ENCODE measurements around the gene KIRREL1.

Gene KIRREL1

GRCh38 chr1:157993147-157993917 is at the start of gene KIRREL1:
Gene KIRREL1 (plus strand): TSS chr1:157993645. CDS start chr1:157993677, 32 bp downstream.
- DNase-seq = no peak

- DNase-seq = no peak
These were observed 48.7 kb upstream of the KIRREL1 start for GRCh38 chr1:157944663-157945280.

- DNase-seq = no peak
These were observed 45.0 kb upstream of the KIRREL1 start for GRCh38 chr1:157948312-157949073.

- DNase-seq = no peak
These were observed 44.4 kb upstream of the KIRREL1 start for GRCh38 chr1:157949074-157949354.

DNA sequence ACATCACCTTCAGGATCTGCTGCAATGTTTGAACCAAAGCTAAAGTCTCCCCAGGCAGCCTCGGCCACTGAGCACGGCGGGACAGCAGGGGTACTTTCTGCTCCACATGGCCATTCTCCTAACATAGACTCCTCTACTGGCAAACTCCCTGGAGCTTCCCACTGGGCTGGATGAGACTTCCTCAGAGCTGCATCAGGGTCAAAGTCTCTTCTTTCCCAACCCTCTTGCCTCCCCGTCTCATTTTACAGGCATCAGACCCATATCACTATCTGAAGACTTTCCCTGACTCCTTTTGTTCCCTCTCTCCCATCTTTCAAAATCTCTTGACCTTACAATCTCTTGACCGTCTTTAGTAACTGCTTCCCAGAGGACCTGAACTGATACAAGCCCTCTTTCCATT is 42.2 kb upstream of the KIRREL1 start:
- no peak for DNase-seq

DNA sequence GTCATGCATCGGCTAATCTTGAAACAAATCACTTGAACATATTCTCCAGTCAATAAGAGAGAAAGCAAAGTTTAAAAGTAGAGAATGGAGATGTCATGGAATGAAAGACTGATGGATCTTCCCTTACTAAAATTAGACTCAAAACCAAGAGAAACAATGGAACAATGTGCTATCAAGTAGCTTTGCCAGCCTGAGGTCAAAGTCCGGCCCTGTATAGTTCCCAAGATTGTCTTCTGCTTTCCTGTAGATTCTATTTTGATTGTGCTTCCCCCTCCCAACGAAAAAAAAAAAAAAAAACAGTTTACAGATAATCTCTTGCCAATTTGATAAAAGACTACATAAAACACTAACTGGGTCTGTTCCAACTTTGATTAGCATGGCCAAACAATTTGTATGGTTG is 40.8 kb upstream of the KIRREL1 start:
- DNase-seq = no peak

DNA sequence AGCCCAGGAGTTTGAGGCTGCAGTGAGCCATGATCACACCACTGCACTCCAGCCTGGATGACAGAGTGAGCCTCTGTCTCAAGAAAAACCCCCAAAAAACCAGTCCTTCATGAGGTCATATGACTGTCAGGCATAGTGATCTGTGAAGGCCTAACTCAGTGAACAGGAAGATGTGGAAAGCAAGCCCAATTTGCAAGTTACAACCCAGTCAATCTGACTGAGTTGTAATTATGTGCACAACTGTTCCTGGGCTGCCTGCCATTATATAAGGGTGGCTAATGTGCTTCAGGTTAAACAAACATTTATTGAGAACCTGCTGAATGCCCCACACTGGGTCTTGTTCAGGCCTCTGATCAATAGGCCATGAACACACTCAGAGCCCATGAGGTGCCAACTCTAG is 38.2 kb upstream of the KIRREL1 start:
- DNase-seq = no peak

GRCh38 chr1:157955857-157956256 is 37.6 kb upstream of the KIRREL1 start:
- no peak for DNase-seq

DNA sequence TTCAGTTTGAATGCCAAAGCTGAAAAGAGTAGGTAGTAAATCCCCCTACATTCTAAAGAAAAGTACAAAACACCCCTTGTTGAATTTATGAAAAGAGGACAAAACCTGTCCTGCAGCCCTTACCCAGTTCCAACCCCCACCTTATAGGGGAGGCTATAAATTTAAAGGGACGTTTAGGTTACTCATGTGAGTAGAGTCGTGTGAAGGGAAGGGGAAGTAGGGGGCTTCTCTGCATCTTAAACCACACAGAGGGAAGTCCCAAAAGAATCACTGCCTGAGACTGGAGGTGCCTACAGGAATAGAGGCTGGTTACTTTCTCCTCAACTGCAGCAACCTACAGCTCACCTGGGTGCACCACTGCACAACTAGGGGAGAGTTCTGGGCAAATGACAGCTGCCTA is 36.7 kb upstream of the KIRREL1 start:
- no peak for DNase-seq

DNA sequence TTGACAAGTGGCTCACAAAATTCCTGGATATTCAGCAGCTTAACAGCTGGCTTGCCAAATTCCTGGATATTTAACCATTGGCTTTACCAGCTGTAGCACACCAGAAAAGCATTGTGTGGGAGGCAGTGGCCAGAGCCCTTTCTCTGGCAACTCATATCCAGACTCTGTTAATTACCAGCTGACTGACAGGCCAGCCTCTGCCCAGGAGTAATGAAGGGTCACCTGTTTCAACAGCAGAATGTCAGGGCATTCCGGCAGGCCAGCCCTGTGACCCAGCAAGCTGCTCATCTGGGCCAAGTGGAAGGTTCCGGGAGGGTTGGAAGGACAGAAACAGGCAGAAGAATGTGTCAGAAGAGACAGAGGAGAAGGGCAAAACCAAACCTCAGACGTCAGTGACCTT is 35.2 kb upstream of the KIRREL1 start:
- DNase-seq = no peak

- no peak for DNase-seq
These were observed 33.7 kb upstream of the KIRREL1 start for GRCh38 chr1:157959750-157960149.

DNA sequence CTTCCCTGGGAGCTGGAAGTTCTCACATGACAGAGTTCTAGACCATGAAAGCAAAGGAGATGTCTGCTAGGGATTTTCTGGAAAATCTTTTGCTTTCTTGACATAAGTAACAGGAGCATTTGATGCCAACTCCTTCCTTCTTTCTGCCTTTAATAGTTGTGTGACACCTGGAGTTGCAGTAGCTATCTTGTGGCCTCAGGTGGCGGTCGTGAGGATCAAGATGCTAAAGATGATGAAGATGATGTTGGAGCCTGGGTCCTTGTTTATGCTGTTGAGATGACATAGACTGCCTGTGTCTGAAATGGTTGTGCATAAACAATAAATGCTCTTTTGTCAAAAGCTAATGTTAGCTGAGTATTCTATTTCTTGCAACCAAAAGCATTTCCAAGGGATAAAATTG is 32.7 kb upstream of the KIRREL1 start:
- DNase-seq = no peak

DNA sequence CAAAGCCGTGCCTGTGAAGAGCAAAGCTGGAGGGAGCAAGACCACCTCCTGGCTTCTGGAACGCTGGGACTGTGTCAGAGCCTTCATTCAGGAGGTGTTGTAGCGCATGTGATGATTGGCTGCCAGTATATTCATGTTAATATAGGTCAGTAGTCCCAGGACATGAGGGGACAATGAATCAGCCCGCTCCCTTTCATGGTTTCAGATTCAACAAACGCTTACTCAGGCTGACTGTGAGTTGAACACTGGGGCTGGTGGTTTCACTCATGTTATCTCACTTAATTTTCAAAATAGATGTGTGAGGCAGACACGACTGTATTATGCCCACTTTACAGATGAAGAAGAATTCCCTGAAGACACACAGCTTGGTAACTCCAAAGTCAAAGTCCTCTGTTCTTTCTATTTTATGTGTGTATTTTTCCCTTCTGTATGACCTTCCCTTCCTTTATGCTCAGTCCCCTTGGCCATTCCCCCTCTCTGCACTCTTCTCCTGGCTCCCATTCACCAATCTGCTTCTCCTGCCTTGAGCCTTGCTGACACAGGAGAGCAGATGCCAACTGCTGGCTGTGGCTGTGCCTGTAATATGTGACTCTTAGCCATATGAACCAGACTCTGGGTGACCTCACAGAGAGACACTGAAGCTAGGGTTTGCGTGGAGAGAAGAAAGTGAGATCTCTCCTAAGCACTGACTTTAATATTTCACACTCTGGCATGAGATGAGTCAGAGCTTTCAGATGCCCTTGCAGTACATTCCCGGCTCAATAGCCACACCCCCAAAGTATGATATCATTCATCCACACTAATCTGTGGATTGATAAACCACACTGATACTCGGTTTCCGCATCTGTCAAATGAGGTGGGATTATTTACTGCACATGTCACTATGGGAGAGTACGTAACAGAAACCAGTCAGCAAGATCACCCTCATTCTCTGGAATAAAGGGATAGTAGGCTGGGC is 31.4 kb upstream of the KIRREL1 start:
- DNase-seq = peak; percentile 66

GRCh38 chr1:157963713-157964112 is 29.7 kb upstream of the KIRREL1 start:
- peak; percentile 62 for DNase-seq

GRCh38 chr1:157965584-157965983 is 27.9 kb upstream of the KIRREL1 start:
- DNase-seq = no peak

- DNase-seq = no peak
These were observed 27.4 kb upstream of the KIRREL1 start for GRCh38 chr1:157966031-157966537.

- DNase-seq = no peak
These were observed 26.2 kb upstream of the KIRREL1 start for GRCh38 chr1:157967205-157967604.

- DNase-seq = no peak
These were observed 24.9 kb upstream of the KIRREL1 start for GRCh38 chr1:157968508-157968907.

- no peak for DNase-seq
These were observed 24.5 kb upstream of the KIRREL1 start for GRCh38 chr1:157968946-157969345.

DNA sequence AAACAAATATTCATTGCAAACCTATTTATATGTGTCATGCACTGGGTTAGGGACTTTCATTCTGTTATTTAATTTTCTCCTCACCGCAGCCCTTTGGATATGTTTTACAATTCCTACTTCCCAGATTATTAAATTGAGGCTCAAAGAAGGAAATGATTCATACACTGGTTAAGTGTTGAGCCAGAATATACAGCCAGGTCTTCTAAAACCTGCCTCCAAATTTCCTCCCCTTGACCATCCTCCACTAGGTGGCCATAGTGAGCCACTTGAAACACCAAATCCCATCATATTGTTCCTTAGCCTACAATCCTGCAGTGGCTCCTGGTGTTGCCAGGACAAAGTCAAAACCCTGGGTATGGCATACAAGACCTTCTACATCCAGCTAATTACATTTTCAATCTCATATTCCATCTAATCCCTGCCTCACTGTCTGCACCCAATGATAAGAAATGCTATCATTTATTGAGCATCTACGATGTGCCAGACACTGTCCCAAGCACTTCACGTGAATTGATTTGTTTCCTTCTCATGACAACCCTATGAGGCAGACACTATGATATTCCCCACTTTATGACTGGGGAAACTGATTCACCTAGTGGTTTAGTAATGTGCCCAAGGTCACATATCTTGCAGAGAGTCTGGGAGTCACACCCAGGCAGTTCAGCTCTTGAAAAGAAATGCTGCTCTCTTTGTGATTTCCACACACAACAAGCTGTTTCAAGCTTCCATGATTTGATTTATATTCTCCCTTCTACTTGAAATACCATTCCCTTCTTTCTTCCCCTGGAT is 23.6 kb upstream of the KIRREL1 start:
- DNase-seq = no peak

DNA sequence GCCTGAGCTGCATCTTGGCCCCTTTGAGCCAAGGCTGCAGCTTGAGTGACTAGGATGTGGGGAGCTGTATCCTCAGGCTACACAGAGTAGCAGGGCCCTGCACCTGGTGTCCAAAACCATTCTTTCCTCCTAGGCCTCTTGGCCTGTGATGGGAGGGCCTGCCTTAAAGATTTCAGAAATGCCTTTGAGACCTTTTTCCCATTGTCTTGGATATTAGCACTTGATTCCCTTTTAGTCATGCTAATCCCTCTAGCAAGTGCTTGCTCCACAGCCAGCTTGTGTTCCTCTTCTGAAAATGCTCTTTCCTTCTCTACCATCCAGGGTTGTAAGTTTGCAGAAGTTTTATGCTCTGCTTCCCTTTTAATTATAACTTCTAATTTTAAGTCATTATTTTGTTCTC is 21.7 kb upstream of the KIRREL1 start:
- no peak for DNase-seq
